GM19395 (cell line): Measurements from ENCODE around the gene BCL2L13.
A peak's percentile ranks its signal among the peaks of the same experiment; 100 is the strongest.

Experiments used
- ATAC-seq: cut with Tn5 transposase; IDR thresholded peaks from one replicate; pipeline ENCODE4 v1.9.1; 2021; ENCODE audit warnings: mild to moderate bottlenecking, moderate library complexity; ENCODE audit not compliant: unreplicated experiment

The BCL2L13 gene

GRCh38 chr22:17638432-17639246 lies at the start of gene BCL2L13:
Gene BCL2L13 (plus strand): TSS chr22:17638757. CDS start chr22:17655712, 16,955 bp downstream.
- ATAC-seq = peak; percentile 94

GRCh38 chr22:17589810-17590375 lies 48.7 kb upstream of the BCL2L13 start:
- no peak for ATAC-seq

- no peak for ATAC-seq
Observed at GRCh38 chr22:17590586-17590985, 48.0 kb upstream of the BCL2L13 start.

- ATAC-seq = no peak
Observed at GRCh38 chr22:17592201-17592600, 46.4 kb upstream of the BCL2L13 start.

- ATAC-seq = no peak
Observed at GRCh38 chr22:17596226-17596625, 42.3 kb upstream of the BCL2L13 start.

GRCh38 chr22:17597217-17597616 lies 41.3 kb upstream of the BCL2L13 start:
- no peak for ATAC-seq

GRCh38 chr22:17598318-17598717 lies 40.2 kb upstream of the BCL2L13 start:
- ATAC-seq = no peak

GRCh38 chr22:17601031-17601430 lies 37.5 kb upstream of the BCL2L13 start:
- no peak for ATAC-seq

GRCh38 chr22:17603668-17604067 lies 34.9 kb upstream of the BCL2L13 start:
- ATAC-seq = no peak

- ATAC-seq = no peak
Observed at GRCh38 chr22:17606496-17606895, 32.1 kb upstream of the BCL2L13 start.

GRCh38 chr22:17607891-17608521 lies 30.6 kb upstream of the BCL2L13 start:
- no peak for ATAC-seq

- ATAC-seq = no peak
Observed at GRCh38 chr22:17612057-17612456, 26.5 kb upstream of the BCL2L13 start.

- no peak for ATAC-seq
Observed at GRCh38 chr22:17613280-17613679, 25.3 kb upstream of the BCL2L13 start.

- no peak for ATAC-seq
Observed at GRCh38 chr22:17627961-17628405, 10.6 kb upstream of the BCL2L13 start.

- peak; percentile 100 for ATAC-seq
Observed at GRCh38 chr22:17628406-17629172, 10.0 kb upstream of the BCL2L13 start, which contains the start of gene ATP6V1E1. Gene ATP6V1E1 (minus strand): TSS chr22:17628749. CDS start chr22:17628635, 114 bp downstream.

- no peak for ATAC-seq
Observed at GRCh38 chr22:17629173-17629489, 9.4 kb upstream of the BCL2L13 start.

GRCh38 chr22:17629641-17630040 lies 8.9 kb upstream of the BCL2L13 start:
- ATAC-seq = no peak

GRCh38 chr22:17631076-17631565 lies 7.4 kb upstream of the BCL2L13 start:
- ATAC-seq = no peak

GRCh38 chr22:17633217-17633997 lies 5.2 kb upstream of the BCL2L13 start:
- ATAC-seq = no peak

GRCh38 chr22:17633998-17634323 lies 4.6 kb upstream of the BCL2L13 start:
- ATAC-seq = no peak
